Body of pancreas (tissue), 4 donors: ENCODE results near the gene GPR31. TPM values are rescaled to one million over a fixed set of nuclear protein-coding genes. Genes with fewer than 3 reads are reported as not detected.

Source experiments
- ATAC-seq: fragments of 150-250 bp; one replicate; pipeline ENCODE4 v1.9.1; 2016
- DNase-seq, 4 donors: peaks; one replicate each; pipeline ENCODE4 v3.0.0-alpha.2; 2019
- H3K27ac ChIP-seq, 4 donors: fragments of 200-600 bp; sonication (generic); 1 replicate in 3 of 4; 2 replicates in 1 of 4; pipeline versions ENCODE4 v1.5.1 to v1.6.1; 2016 to 2019; ENCODE audit warnings: mild to moderate bottlenecking in 1 of 4, mixed read lengths in 1 of 4, moderate library complexity in 1 of 4
- H3K27me3 ChIP-seq, 2 donors: fragments of 200-600 bp; sonication (generic); one replicate each; pipeline ENCODE4 v1.6.0; 2016; ENCODE audit warnings: mild to moderate bottlenecking in 1 of 2
- H3K36me3 ChIP-seq, 2 donors: fragments of 200-600 bp; sonication (generic); replicated peaks in 1 of 2; 2 replicates each; pipeline ENCODE4 v1.5.1; 2016; ENCODE audit warnings: low read depth in 2 of 2; ENCODE audit not compliant: insufficient read depth in 1 of 2
- H3K4me1 ChIP-seq: fragments of 200-600 bp; sonication (generic); one replicate; pipeline ENCODE4 v1.6.0; 2016
- H3K4me3 ChIP-seq, 2 donors: fragments of 200-600 bp; sonication (generic); 1 replicate in 1 of 2; 2 replicates in 1 of 2; pipeline ENCODE4 v1.5.1; 2016 to 2019
- H3K9me3 ChIP-seq, 3 donors: fragments of 200-600 bp; sonication (generic); 1 replicate in 2 of 3; 2 replicates in 1 of 3; pipeline ENCODE4 v1.5.1; 2016
- CTCF ChIP-seq, 7 experiments: fragments of 450-650 bp in 4 of 7; fragments of 200-600 bp in 3 of 7; sonication (generic) in 3 of 7; IDR thresholded peaks; one replicate each; pipeline ENCODE4 v1.5.1; 2016 to 2019; ENCODE audit warnings: antibody characterized with exemption in 7 of 7
- POLR2A ChIP-seq, 3 donors: fragments of 450-650 bp; IDR thresholded peaks; one replicate each; pipeline ENCODE4 v1.6.1; 2016; ENCODE audit warnings: antibody characterized with exemption in 3 of 3, mild to moderate bottlenecking in 2 of 3
- WGBS, 2 donors: methylation state at CpG; one replicate each; pipeline ENCODE4 v1.1.5; 2017; 5-methylcytosine and 5-hydroxymethylcytosine counted together
- intact Hi-C: fragments of 100-400 bp; cut with DNase I; formaldehyde crosslinking; loops from one replicate; pipeline ENCODE4 v1.15.1; 2023
- total RNA-seq, 2 donors: library from RNA; depleted of rRNA; stranded (reverse); fragments of >200 nt; gene quantifications; one replicate each; pipeline ENCODE4 v1.1.0, GENCODE V29; 2016

GPR31 gene
- total RNA-seq, 2 donors from 2014 or later, result not detected

- Histone ChIP-seq H3K27me3 (no peaks in the 10 kb centered on the region), H3K36me3 (no peaks in the 10 kb centered on the region), H3K4me3 (no peak overlapping the region), H3K27ac (no peak overlapping the region), H3K4me1 (no peaks in the 10 kb centered on the region), H3K9me3 (no peaks in the 10 kb centered on the region)
- intact Hi-C loops, result no loop called here
- ATAC-seq, result no peak
- no peak for DNase-seq
- 21 to 24% methylated on average over 2 of the region's 2 CpGs for WGBS, 2 donors
- TF ChIP-seq POLR2A (IDR thresholded peaks at IDR 0.05), result no peak
- TF ChIP-seq CTCF (IDR thresholded peaks at IDR 0.05), result no peak
These were observed 2.9 kb downstream of the GPR31 start for GRCh38 chr6:167154895-167155294.

GRCh38 chr6:167154291-167154690 lies 3.5 kb downstream of the GPR31 start:
- no peaks in the 10 kb centered on the region for H3K4me1 ChIP-seq
- WGBS, 2 donors, result 52 to 62% methylated on average over 8 to 9 of the region's 9 CpGs
- ATAC-seq (no peak), DNase-seq (no peak)
- no peak overlapping the region for H3K27ac ChIP-seq
- H3K36me3 ChIP-seq, result no peaks in the 10 kb centered on the region
- no peaks in the 10 kb centered on the region for H3K9me3 ChIP-seq
- TF ChIP-seq POLR2A (IDR thresholded peaks at IDR 0.05) (no peak), CTCF (IDR thresholded peaks at IDR 0.05) (no peak)
- intact Hi-C loops, result no loop called here
- H3K27me3 ChIP-seq, result no peaks in the 10 kb centered on the region
- H3K4me3 ChIP-seq, result no peak overlapping the region

- H3K4me3 ChIP-seq, result no peak overlapping the region
- TF ChIP-seq POLR2A (IDR thresholded peaks at IDR 0.05), result no peak
- TF ChIP-seq CTCF (IDR thresholded peaks at IDR 0.05), result no peak
- ATAC-seq (no peak), DNase-seq (peak in 1 of 4 donors; percentile 39)
- intact Hi-C loops, result no loop called here
- H3K27ac ChIP-seq, result no peak overlapping the region
- no peaks in the 10 kb centered on the region for H3K27me3 ChIP-seq
- H3K9me3 ChIP-seq, result no peaks in the 10 kb centered on the region
- no peaks in the 10 kb centered on the region for H3K4me1 ChIP-seq
- H3K36me3 ChIP-seq, result no peaks in the 10 kb centered on the region
- WGBS, 2 donors, result 65 to 68% methylated on average over 13 of the region's 13 CpGs
These were observed 4.2 kb downstream of the GPR31 start for GRCh38 chr6:167153521-167153959.

- Histone ChIP-seq H3K4me1 (no peaks in the 10 kb centered on the region), H3K9me3 (no peaks in the 10 kb centered on the region), H3K27me3 (no peaks in the 10 kb centered on the region), H3K4me3 (no peak overlapping the region), H3K36me3 (no peaks in the 10 kb centered on the region), H3K27ac (no peak overlapping the region)
- intact Hi-C loops, result no loop called here
- TF ChIP-seq POLR2A (IDR thresholded peaks at IDR 0.05) (no peak), CTCF (IDR thresholded peaks at IDR 0.05) (no peak)
- 85 to 86% methylated on average over 9 of the region's 9 CpGs for WGBS, 2 donors
- ATAC-seq, result no peak
- DNase-seq, result no peak
These were observed 4.9 kb downstream of the GPR31 start for GRCh38 chr6:167152862-167153261.

GRCh38 chr6:167151648-167152047 lies 6.1 kb downstream of the GPR31 start:
- intact Hi-C loops, result no loop called here
- Histone ChIP-seq H3K27me3 (no peaks in the 10 kb centered on the region), H3K9me3 (no peaks in the 10 kb centered on the region), H3K36me3 (no peaks in the 10 kb centered on the region), H3K27ac (no peak overlapping the region), H3K4me1 (no peaks in the 10 kb centered on the region), H3K4me3 (no peak overlapping the region)
- 80% methylated on average over 7 of the region's 7 CpGs for WGBS, 2 donors
- ATAC-seq, result no peak
- TF ChIP-seq CTCF (IDR thresholded peaks at IDR 0.05) (no peak), POLR2A (IDR thresholded peaks at IDR 0.05) (no peak)
- no peak for DNase-seq
